ENCODE results near the gene TMEM181.

Gene TMEM181

GRCh38 chr6:158531970-158532369 lies 27.9 kb upstream of the TMEM181 start:
- no peak overlapping the region for H3K9ac ChIP-seq
- H3K4me3 ChIP-seq (IDR thresholded peaks at IDR 0.05; ENCODE audit: insufficient read depth, low read depth, low read length) = no peak overlapping the region
- TF ChIP-seq CTCF (conservative IDR thresholded peaks at IDR 0.05; ENCODE audit: low read depth, low read length) = no peak
- 0 out of 2 replicates have a peak, but pooled peaks cover 3% of the 10 kb centered on the region for H3K27me3 ChIP-seq (ENCODE audit: insufficient read depth, low read depth)
- no peak overlapping the region for H2AFZ ChIP-seq (ENCODE audit: low read depth)
- no peak overlapping the region for H3K27ac ChIP-seq
- H3K36me3 ChIP-seq (ENCODE audit: insufficient read depth) = no peaks in the 10 kb centered on the region
- H3K79me2 ChIP-seq (ENCODE audit: insufficient read depth, low read depth) = no peaks in the 10 kb centered on the region
- H4K20me1 ChIP-seq (ENCODE audit: insufficient read depth) = no peaks in the 10 kb centered on the region
- H3K4me2 ChIP-seq = no peak overlapping the region
- H3K4me1 ChIP-seq (ENCODE audit: low read depth, poor library complexity, severe bottlenecking) = no peaks in the 10 kb centered on the region

DNA sequence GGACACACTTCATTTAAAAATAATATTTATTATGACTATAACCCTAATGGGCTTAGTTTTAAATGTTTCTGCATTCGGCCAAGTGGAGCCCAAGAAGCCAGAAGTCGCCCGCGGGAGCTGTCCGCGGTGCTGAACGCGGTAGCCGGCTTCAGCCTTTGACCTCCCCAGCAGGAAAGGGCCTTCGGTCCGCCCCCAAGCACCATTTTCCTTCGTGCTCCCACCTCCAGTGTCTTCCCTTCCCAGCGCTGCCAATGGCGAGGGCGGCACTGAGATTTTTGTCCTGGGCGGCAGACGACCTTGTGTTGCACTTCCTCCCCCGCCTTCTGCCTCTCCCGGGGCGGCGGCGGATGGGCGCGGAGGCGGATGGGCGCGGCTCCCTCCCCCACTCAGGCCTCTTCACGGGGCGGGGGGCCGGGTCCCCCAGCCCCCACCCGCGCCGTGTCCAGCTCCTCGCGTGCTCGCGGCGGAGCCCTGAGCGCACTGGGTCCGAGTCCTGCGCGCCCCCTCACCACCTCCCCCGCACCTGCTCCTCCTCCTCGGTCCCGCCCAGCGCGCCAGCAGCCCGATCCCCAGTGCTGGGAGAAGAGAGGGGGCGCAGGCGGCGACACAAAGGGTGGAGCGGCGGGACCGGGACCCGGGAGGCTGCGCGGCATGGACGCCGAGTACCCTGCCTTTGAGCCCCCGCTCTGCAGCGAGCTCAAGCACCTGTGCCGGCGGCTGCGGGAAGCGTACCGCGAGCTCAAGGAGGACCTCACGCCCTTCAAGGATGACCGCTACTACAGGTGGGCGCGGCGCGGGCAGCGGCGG lies 23.6 kb upstream of the TMEM181 start:
- H3K36me3 ChIP-seq (ENCODE audit: insufficient read depth) = no peaks in the 10 kb centered on the region
- no peak for TF ChIP-seq CTCF (conservative IDR thresholded peaks at IDR 0.05; ENCODE audit: low read depth, low read length)
- H2AFZ ChIP-seq (ENCODE audit: low read depth) = no peak overlapping the region
- 0 out of 2 replicates have a peak, but pooled peaks cover 6% of the 10 kb centered on the region for H3K27me3 ChIP-seq (ENCODE audit: insufficient read depth, low read depth)
- H3K4me1 ChIP-seq (ENCODE audit: low read depth, poor library complexity, severe bottlenecking) = no peaks in the 10 kb centered on the region
- H3K79me2 ChIP-seq (ENCODE audit: insufficient read depth, low read depth) = no peaks in the 10 kb centered on the region
- no peak overlapping the region for H3K27ac ChIP-seq
- no peak overlapping the region for H3K4me3 ChIP-seq (IDR thresholded peaks at IDR 0.05; ENCODE audit: insufficient read depth, low read depth, low read length)
- no peak overlapping the region for H3K4me2 ChIP-seq
- no peaks in the 10 kb centered on the region for H4K20me1 ChIP-seq (ENCODE audit: insufficient read depth)
- no peak overlapping the region for H3K9ac ChIP-seq

DNA sequence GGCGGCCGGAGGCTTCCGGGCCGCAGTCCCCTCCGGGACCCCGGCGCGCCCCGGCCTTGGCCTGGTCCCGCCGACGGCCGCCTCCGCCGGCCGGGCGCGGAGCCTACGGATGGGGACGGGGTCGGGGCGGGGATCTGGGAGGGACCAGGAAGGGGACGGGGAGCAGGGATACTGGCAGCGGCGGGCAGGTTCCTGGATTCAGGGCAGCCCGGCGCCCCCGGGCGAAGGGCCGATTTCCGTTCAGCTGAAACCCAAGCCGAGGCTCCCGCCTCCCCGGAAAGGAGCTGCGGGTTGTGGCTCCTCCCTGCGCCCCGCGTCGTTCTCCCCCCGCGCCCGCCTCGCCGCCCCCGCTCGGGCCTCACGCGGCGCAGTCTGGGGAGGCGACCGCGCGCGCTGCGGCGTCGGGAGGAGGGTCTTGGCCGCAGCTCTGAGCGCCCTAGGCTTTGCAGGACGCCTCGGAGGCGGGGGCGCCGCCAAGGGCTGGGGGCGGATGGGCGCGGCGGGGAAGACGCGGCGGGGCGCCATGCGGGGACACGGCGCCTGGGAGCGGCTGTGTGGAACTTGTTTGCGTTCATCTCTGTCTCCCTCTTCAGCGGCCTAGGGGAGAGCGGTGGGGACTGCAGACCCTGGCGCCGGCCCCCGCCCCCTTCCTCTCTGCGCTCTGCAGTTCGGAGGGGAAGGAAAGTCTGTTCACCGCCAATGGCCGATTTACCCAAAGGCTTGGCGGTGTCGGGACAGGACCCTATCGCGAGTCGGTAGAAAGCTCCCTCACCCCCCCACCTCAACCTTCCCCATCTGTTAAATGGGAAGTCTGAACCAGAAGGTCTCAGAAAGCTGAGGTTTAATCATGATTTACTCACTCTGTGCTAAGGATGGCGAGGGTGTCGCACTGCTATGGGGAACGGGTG lies 22.7 kb upstream of the TMEM181 start:
- no peaks in the 10 kb centered on the region for H3K36me3 ChIP-seq (ENCODE audit: insufficient read depth)
- no peak overlapping the region for H3K4me2 ChIP-seq
- no peaks in the 10 kb centered on the region for H4K20me1 ChIP-seq (ENCODE audit: insufficient read depth)
- H3K79me2 ChIP-seq (ENCODE audit: insufficient read depth, low read depth) = no peaks in the 10 kb centered on the region
- no peak for TF ChIP-seq CTCF (conservative IDR thresholded peaks at IDR 0.05; ENCODE audit: low read depth, low read length)
- H3K27me3 ChIP-seq (ENCODE audit: insufficient read depth, low read depth) = 0 out of 2 replicates have a peak, but pooled peaks cover 6% of the 10 kb centered on the region
- no peak overlapping the region for H3K9ac ChIP-seq
- no peak overlapping the region for H2AFZ ChIP-seq (ENCODE audit: low read depth)
- no peak overlapping the region for H3K4me3 ChIP-seq (IDR thresholded peaks at IDR 0.05; ENCODE audit: insufficient read depth, low read depth, low read length)
- H3K4me1 ChIP-seq (ENCODE audit: low read depth, poor library complexity, severe bottlenecking) = no peaks in the 10 kb centered on the region
- H3K27ac ChIP-seq = no peak overlapping the region

- H3K4me1 ChIP-seq (ENCODE audit: low read depth, poor library complexity, severe bottlenecking) = no peaks in the 10 kb centered on the region
- H3K36me3 ChIP-seq (ENCODE audit: insufficient read depth) = no peaks in the 10 kb centered on the region
- no peaks in the 10 kb centered on the region for H3K79me2 ChIP-seq (ENCODE audit: insufficient read depth, low read depth)
- H3K27ac ChIP-seq = no peak overlapping the region
- H3K27me3 ChIP-seq (ENCODE audit: insufficient read depth, low read depth) = 0 out of 2 replicates have a peak, but pooled peaks cover 6% of the 10 kb centered on the region
- no peaks in the 10 kb centered on the region for H4K20me1 ChIP-seq (ENCODE audit: insufficient read depth)
- H3K4me3 ChIP-seq (IDR thresholded peaks at IDR 0.05; ENCODE audit: insufficient read depth, low read depth, low read length) = no peak overlapping the region
- H3K4me2 ChIP-seq = no peak overlapping the region
- TF ChIP-seq CTCF (conservative IDR thresholded peaks at IDR 0.05; ENCODE audit: low read depth, low read length) = no peak
- no peak overlapping the region for H2AFZ ChIP-seq (ENCODE audit: low read depth)
- no peak overlapping the region for H3K9ac ChIP-seq
Observed at GRCh38 chr6:158538741-158539140, 21.1 kb upstream of the TMEM181 start.
